Hematopoietic multipotent progenitor cell treated with erythropoietin and hydrocortisone succinate and interleukin-3 and kit ligand, for 17 days (in vitro differentiated cells): ENCODE results near the gene RNASE8.

Experiments used
- DNase-seq: peaks from one replicate; pipeline ENCODE4 v3.0.0-alpha.2; 2015; ENCODE audit warnings: low spot score

Gene RNASE8

DNA sequence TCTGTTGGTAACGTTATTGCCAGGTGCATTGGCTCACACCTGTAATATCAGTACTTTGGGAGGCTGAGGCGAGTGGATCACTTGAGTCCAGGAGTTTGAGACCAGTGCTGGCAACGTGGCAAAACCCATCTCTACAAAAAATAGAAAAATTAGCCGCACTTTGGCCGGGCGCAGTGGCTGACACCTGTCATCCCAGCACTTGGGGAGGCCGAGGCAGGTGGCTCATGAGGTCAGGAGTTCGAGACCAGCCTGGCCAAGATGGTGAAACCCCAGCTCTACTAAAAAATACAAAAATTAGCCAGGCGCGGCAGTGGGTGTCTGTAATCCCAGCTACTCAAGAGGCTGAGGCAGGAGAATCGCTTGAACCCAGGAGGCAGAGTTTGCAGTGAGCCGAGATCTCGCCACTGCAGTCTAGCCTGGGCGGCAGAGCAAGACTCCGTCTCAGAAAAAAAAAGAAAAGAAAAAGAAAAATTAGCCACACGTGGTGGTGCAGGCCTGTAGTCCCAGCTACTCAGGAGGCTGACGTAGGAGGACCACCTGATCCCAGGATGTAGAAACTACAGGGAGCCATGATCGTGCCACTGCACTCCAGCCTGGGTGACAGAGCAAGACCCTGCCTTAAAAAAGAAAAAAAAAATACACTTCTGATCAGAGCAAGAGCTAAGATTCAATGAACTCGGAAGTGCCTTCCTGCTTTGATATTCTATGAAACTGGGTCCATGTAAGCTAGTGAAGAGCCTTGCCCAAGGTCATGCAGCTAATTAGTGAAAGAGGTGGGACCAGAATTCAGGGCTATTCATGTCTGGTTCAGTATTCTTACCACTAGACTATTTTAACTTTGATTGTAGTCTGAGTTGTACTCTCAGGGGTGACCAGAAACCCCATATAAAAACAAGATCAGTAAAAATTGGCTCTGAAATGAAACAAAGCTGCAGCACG is 4.2 kb upstream of the RNASE8 start:
- DNase-seq: no peak

DNA sequence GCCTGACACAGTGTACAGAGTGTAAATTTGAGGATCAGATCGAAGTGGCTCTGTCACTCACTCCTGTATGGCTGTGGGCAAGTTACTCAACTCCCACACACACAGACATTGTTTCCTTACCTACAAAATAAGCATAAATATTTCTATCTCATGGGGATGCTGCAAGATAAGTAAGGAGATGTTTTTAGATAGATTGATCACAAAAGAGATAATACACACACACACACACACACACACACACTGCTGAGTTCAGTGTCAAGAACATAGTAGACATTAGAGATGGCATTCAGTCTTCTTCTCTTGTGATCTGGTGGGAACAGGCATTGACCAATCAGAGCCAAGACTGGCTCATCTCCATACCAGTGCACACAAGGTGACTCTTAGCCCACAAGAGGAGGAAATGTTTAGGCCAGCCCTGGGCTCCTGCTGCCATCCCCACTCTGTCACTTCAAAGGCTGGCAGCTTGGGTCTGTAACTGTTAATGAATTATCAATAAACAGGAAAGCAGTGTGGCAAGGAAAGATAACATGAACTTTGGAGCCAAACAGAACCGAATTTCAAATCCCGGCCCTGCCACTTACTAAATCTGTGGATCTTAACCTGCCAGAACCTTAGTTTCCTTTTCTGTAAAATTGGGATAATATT is 3.4 kb upstream of the RNASE8 start:
- no peak for DNase-seq

DNA sequence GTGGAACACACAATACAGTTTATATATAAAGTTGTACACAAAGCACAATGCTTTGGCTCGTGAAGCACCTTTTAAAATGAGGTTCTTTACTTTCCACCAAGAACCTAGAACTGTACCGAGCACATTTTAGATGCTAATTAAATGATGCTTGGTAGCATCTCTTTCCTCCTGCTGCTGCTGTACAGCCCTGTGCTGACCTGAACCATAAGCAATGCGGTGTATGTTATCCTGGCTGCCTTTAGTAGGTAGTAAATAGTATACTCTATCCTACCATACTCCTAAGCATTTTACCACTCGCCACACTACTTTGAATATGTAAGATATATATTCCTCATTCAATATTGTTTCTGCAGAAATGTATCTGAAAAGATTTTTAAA is 2.9 kb upstream of the RNASE8 start:
- no peak for DNase-seq

DNA sequence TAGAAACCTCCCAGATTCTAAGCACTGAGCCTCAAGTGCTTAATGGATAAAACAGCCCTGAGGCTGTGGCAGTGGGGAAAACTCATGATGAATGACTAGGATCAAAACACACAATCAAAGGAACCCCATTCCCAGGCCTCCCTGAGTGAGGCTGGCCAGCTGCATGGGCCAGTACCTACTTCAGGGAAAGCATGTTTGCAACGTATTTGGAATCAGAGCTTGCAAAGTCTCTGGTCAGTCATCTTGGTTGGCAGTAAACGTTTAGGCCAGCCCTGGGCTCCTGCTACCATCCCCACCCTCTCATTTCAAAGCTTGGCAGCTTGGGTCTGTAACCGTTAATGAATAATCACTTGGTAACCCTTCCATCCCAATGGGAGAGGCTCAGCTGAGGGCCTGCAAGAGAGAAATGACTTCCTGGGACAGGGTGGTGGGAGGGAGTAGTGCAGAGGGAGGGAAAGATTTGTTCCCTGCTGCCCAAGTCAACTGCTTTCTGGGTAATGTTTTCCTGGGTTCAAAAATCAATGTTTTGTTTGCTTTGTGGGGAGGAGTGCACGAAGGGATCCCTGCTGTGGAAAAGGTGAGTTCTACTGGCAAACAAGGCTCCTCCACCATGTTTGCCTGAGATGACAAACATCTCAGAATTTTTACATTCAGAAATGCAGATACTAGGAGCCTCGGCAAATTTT is 2.0 kb upstream of the RNASE8 start:
- DNase-seq: no peak

DNA sequence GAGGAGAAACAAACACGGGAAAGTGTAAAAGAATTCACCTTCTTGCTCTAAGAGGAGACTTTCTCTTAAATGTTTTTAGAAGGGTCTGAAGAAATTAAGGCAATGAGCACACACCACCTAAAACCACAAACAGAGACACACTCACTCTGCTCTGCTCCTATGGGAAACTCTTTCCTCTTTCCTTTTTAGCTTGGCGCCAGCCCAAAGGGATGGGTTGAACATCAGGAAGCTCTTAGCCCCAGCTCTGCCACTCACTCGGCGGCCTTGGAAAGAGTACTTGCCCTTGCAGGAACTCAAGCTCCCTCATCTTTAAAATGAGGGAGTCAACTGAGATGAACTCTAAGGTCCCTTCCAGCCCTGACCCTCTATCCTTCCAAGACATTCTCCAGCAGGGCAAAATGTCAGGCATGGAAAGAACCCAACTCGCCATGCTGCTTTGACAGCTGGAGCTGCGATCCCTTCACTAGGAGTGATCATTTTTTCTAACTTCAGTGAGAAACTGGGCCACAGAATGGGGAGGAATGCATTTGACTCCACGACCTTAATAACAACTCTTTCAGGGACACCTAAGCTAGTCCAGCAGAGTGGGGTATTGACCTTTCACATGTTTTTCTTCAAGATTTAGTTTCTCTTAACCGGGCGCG is 980 bp upstream of the RNASE8 start:
- DNase-seq: no peak

DNA sequence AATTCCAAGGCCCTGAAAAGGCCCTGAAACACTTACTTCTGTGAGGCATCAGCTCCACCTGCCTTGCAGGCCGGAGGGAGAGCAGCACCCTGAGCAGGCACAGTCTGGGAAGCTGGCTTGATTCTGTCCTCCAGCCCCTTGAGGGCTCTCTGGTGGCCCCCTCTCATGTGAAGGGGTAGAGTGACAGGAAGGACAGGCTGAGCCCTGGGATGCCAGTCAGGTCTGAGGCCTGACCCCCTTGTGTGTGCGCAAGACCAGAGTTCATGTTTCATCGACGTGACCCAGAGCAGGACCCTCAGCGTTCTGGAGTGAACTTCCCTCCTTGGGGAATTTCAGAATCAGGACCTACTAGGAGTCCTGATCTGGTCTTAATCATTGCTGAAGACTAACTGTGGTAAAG is 1.3 kb downstream of the RNASE8 start:
- DNase-seq: no peak

DNA sequence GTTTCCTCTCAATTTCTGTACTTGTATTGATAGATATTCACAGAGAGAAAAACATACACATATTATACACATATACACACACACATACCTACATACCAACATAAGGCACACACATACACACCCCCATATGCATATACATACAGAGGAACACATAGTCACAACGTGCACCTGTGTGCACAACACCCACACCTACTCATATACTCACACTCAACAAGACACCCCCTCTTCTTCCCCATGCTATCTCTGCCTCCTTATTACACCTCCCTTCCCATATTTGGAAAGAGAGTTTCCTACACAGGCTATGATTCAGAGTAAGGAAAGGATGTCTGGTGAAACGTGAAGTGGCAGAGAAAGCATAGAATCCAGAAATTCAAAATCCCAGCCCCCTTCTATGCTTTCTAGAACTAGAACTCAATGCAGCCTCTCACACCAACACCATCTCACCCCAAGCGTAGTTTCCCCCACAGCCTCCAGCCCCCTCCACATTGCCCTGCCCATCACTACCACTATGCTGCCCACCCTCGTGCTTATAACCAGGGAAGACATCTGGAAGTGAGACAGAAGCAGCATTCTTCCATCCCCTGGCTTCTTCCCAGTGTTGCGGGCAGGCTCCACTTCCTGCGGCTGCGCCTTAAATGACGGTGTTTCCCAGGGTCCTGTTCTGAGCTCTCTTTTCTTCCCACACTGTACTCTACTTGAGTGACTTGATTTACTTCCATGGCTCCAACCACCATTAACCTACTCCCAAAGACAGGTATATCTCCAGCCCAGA is 2.4 kb downstream of the RNASE8 start:
- DNase-seq: no peak

DNA sequence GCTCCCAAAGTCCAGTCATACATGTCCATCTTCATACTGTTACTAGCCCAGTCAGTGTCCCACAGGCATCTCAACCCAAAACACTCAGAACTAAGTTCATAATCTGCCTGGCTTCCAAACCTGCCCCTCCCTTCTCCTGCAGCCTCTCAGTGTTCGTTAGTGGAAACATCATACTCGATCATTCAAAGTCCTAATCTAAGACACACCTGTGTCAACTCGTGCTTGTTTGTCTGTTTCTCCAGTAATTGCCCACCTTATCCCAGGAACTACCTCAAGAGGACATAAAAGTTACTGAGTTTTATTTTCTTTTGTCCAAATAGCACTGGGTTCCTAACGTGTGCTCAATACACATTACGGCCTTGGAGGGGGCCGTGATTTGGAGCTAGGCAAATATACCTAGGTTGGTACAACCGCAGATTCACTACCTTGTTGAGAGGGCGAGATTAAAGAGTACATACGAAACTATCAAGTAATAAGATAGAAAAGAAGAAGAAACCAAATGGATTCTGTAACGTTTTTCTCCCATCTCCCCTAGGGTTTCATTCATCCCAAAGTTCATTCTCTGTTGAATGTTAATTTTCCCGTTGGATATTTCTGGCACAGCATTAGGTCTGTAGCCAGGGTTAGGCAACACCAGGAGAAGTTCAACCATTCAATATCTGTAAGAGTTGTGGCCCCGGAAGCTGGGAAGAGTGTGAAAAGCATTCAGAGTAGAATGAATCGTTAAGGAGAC is 3.2 kb downstream of the RNASE8 start:
- DNase-seq: no peak

DNA sequence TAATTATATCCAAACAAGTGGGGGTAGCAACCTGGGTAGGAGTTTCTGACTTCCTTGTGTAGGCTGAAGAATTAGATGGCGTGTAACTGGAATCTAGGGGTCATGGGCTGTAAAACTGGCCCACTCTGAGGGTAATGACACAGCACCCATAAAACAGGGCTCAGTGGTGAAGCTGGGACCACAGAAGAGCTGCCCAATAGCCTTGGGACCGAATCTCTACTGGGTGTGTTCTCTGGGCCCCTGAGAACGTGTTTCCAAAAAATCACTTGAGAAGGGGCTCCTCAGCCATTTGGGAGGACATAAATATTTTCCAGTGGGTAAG is 3.7 kb downstream of the RNASE8 start:
- DNase-seq: no peak

DNA sequence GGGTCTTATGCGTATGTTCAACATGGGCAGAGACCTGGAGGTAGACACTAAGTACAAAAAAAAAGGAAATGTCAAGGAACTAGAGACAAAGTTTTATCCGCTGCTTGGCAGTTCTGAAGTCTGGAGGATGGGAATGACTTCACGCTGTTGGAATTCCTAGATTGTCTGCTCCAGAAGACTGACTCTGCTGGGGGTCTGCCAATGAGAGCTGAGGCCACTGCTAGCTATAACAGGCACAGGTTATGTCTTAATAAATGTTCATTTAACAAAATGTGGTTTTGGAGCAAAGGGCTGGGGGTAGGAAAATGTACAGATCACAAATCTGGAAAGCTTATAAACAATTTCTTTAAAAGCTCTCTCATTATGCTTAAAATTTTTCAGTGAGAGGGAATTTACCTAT is 5.9 kb downstream of the RNASE8 start:
- no peak for DNase-seq

DNA sequence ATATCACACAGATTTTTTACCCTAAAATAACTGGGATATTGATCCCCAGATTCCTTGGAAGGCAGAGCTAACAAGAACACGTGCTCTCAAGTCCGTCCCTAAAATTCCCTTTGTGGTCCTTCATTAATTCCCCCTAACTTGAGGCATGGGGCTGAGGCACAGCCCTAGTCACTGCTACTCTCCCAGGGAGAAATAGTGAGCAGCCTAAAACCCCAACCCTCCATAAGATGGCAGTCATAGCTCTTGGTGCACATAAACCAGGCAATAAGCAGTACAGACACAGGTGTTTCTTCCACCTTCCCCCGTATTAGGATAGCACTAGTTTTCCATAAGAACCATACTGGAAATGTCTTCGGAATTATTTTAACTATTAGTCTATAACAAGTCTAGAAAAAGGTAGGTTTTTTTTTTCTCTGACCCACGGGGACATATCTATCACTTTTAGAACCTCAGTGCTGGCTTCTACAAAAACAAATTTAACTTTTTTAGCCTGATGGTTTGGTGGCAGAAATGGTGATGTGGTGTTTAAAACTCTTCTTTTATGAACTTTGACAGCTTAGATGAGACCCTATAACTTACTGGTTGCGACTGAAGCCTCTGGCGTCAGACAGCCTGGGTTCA is 9.4 kb downstream of the RNASE8 start:
- no peak for DNase-seq

DNA sequence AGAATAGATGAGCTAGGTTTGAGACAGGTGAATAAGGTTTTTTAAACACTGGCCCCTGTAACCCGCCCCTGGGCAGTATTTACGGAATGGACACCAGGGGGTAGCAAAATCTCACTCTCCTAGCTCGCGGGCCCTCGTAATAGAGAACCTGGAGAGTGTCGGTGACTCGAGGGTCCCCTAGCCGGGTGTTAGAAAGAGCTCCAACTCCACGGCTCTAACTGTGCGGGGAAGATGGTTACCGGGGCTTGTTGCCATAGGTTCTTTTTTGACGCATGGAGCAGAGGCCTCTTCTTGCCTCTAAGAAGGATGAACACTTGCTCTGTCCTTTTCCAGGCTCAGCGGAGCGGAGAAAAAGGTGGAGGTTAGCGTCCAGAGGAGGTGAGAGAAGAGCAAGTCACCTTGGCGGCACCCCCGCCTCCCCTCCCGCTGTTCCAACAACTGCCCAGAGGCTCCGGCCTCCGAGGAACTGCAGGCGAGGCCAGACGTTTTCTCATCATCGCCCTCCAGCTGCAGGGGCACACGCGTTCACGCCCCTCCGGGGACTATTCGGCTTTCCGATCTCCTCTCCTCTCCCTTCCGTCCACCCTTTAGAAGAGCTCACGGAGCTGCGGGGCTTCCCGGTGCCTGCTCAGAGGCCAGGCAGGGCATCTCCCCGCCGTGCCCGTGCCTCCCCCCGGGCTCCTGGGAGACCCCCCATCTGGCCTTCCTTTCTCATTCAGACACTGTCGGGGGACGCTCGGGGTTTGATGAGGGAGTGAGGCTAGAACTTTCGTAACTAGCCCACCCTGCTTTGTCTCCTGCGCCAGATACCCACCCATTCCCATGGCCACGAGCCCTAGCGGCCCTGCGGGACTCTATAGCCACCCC is 11.1 kb downstream of the RNASE8 start:
- peak; percentile 25 for DNase-seq

DNA sequence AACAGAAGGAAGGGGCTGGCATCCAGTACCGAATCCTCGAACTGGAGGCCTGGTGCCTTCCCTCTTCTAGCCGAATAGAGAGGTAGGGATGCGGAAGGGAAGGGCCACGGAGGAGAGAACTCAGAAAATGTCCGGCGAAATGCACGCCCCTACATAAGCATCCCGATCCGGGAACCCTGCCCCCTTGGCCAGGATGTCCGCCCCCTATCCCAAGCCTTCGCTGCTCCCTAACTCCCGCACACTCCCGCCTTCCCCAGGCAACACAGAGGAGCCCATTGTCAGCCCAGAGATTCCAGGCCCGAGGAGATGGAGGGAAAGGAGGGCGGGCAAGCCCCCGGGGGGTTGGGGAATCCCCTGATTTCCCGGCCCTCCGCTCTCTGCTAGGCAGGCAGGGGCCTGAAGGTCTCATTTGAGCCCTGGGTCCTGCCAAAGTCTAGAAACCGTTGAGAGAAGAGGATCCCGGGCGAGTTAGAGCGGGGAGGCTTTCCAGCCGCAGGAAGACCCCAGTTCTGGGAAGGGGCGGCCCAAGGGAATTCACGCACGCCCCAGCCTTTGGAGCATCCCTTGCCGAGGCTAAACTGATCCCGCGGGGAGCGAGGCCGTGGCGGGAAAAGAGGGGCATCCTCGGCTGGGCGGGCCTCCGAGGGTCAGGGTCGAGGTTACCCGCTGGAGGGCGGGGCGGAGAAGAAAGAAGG is 11.9 kb downstream of the RNASE8 start:
- DNase-seq: no peak

DNA sequence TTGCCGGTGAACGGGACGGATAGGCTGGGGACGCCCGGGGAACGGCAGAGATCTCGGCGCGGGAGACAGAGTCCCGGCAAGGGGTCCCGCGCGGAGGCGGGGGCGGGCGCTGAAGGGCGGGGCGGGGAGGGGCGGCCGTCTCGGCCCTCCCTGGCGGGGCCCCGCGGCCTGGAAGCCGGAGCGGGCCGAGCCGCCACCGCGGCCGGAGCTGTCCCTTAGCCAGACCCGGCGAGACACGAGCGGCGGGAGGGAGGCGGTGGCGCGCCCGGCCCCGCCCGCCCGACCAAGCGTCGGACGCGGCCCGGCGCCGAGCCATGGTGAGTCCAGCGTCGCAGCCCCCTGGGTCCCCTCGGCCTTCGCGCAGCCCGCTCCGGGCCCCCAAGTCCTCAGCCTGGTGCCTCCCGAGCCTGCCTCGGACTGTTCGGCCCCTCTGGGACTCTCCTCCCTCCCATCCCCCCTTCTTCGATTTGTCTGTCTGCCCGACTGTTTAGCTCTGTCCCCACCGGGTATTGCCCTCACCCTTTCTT is 12.5 kb downstream of the RNASE8 start, which contains the start of gene ARHGEF40:
ARHGEF40 (plus strand) TSS at position 222 of the 527 bp plus-strand sequence; CDS start at position 315, 93 bp downstream.
- DNase-seq: no peak

DNA sequence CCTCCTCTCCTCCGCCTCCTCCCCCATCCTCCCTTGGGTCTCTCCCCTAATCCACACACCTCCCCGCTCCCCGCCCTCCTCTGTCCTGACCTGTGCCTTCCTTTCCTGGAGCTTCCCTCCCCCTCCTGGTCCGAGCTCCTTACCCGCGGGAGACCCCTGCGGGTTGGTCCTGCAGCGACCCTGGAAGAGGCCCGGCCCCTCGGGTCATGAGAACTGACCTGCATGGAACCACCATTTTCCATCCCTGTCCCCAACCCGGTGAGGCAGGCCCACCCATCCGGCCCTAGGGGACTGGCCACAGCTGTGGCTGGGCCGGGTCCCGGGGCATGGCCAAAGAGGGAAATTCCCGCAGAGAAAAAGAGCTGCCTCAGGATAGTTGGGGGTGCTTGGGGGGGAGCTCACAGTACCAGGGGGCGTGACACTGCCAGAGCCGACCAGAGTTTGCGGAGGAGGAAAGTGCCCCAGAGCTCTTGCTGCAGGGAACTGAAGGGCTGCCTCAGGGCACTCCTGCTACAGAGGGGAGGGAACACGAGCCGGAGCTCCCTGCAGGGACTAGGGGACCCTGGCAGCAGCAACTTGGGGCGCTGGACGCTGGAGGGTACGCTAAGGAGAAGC is 13.1 kb downstream of the RNASE8 start:
- DNase-seq: no peak

DNA sequence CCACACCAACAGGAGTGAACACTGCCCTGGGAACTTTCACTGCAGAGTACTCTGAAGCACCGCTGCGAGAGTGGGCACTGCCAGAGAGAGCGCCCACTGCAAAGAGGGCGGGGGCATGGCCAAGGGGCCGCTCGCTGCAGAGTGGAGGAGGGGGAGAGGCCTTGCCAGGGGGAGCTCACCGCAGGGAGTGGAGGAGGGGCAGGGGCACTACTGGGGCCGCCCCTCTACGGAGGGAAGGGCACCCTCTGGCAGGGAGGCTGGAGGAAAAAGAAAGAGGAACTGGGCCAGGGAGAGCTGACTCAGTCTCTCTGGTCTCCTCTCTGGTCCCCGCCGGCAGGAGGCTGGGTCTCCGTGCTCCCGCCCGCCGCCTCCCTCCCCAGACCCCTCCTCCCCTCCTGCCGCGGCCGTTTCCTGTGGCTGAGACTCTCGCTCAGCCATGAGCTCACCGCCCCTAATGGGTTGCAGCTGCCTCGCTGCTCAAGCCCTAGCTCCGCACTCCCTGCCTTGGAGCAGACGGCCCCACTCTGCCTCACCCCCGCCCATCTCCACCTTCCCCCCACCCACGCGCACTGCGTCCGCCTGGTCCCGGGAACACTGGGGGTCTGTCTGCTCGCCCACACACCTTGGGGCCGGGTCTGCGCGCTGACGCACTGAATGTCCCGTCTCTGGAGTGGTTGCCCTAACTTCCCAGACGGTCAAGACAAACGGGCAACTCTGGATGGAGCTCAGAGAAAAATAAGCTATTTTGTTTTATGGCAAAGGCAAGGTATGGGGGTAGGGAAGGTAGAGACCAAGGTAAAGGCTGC is 13.8 kb downstream of the RNASE8 start:
- DNase-seq: no peak

DNA sequence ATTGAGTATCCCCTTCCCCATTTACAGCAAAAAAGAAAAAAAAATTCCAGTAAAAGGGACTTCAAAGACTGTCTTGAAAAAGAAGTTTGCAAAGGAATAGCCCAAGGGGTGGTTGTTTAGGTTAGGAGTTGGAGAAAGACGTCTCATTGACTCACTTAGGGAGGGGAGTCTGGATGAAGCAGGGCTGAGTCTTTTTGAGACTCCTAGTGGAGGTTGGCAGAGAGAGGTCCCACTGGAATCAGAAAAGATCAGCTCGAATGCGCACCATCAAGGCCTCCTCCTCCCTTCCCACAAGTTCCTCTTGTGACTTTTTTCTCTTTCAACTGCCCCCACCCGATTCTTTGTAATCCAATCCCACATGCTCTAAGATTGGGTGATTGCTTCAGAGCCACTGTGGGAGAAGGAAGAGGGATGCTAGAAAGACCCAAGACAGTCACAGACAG is 14.4 kb downstream of the RNASE8 start:
- no peak for DNase-seq
